Fibroblast of peridontal ligament (primary cell): ENCODE measurements around the gene KRTAP5-1.

ENCODE experiments used
- DNase-seq: peaks from one replicate; pipeline ENCODE4 v3.0.0-alpha.2; 2010; ENCODE audit errors: extremely low read depth

KRTAP5-1 gene

GRCh38 chr11:1560649-1561251 is 24.3 kb downstream of the KRTAP5-1 start:
- DNase-seq = no peak

GRCh38 chr11:1560002-1560648 is 25.0 kb downstream of the KRTAP5-1 start:
- no peak for DNase-seq

- DNase-seq = peak; percentile 74
These were observed 25.8 kb downstream of the KRTAP5-1 start for GRCh38 chr11:1559111-1559951.

GRCh38 chr11:1558775-1559110 is 26.3 kb downstream of the KRTAP5-1 start:
- no peak for DNase-seq

GRCh38 chr11:1557904-1558774 is 26.9 kb downstream of the KRTAP5-1 start:
- DNase-seq = peak; percentile 79

- DNase-seq = no peak
These were observed 27.8 kb downstream of the KRTAP5-1 start for GRCh38 chr11:1557051-1557884.

- DNase-seq = no peak
These were observed 28.7 kb downstream of the KRTAP5-1 start for GRCh38 chr11:1556278-1556902.

- no peak for DNase-seq
These were observed 29.4 kb downstream of the KRTAP5-1 start for GRCh38 chr11:1555713-1556153.

- no peak for DNase-seq
These were observed 29.9 kb downstream of the KRTAP5-1 start for GRCh38 chr11:1554981-1555712.

- DNase-seq = no peak
These were observed 31.1 kb downstream of the KRTAP5-1 start for GRCh38 chr11:1553808-1554594.

GRCh38 chr11:1549338-1550330 is 35.4 kb downstream of the KRTAP5-1 start:
- DNase-seq = no peak

- DNase-seq = peak; percentile 33
These were observed 36.6 kb downstream of the KRTAP5-1 start for GRCh38 chr11:1548221-1549070.

GRCh38 chr11:1547467-1548098 is 37.5 kb downstream of the KRTAP5-1 start:
- no peak for DNase-seq

GRCh38 chr11:1546536-1547466 is 38.3 kb downstream of the KRTAP5-1 start:
- peak; percentile 5 for DNase-seq

- no peak for DNase-seq
These were observed 39.0 kb downstream of the KRTAP5-1 start for GRCh38 chr11:1546077-1546535.
